Measurements from ENCODE around the gene BCL2L13. TPM values are rescaled to one million over a fixed set of nuclear protein-coding genes. Genes with fewer than 3 reads are reported as not detected.

The BCL2L13 gene
- total RNA-seq, 1 donor from 2014 or later: 69.0 TPM

- peak overlapping the region; percentile 99 for H3K4me2 ChIP-seq (ENCODE audit: low read length)
- no peak overlapping the region for H2AFZ ChIP-seq (ENCODE audit: low read depth, low read length)
- peak overlapping the region; percentile 78 for H3K4me3 ChIP-seq (ENCODE audit: insufficient read depth, low read depth, low read length)
- Mint-ChIP-seq H3K9me3 (ENCODE audit: unreplicated experiment) (no peaks in the 10 kb centered on the region), H3K36me3 (ENCODE audit: low read depth, unreplicated experiment) (peaks cover 3% of the 10 kb centered on the region), H3K4me3 (ENCODE audit: unreplicated experiment) (peak overlapping the region; percentile 83), H3K27me3 (ENCODE audit: low read depth, unreplicated experiment) (peaks cover 9% of the 10 kb centered on the region), H3K27ac (ENCODE audit: unreplicated experiment) (no peak overlapping the region), H3K4me1 (ENCODE audit: low read depth, unreplicated experiment) (peaks cover 10% of the 10 kb centered on the region)
- no peaks in the 10 kb centered on the region for H3K27me3 ChIP-seq (ENCODE audit: insufficient read depth, low read length)
- H3K9ac ChIP-seq (ENCODE audit: low read length): peak overlapping the region; percentile 80
- peaks cover 51% of the 10 kb centered on the region for H4K20me1 ChIP-seq (ENCODE audit: insufficient read depth, low read length)
- DNase-seq (ENCODE audit: low read depth) (no peak), FAIRE-seq (no peak)
- peaks cover 48% of the 10 kb centered on the region for H3K79me2 ChIP-seq (ENCODE audit: insufficient read depth, low read length)
- H3K9me3 ChIP-seq (ENCODE audit: insufficient read depth, low read depth, low read length): no peaks in the 10 kb centered on the region
- TF ChIP-seq CTCF (IDR thresholded peaks at IDR 0.05; ENCODE audit: insufficient read depth, low read depth, low read length) (no peak), EZH2 (IDR thresholded peaks at IDR 0.05; ENCODE audit: insufficient read depth, low read length) (no peak)
- H3K27ac ChIP-seq (ENCODE audit: low read depth, low read length): no peak overlapping the region
- H3K36me3 ChIP-seq (ENCODE audit: insufficient read depth, low read length): no peaks in the 10 kb centered on the region
- H3K4me1 ChIP-seq (ENCODE audit: insufficient read depth, low read length): peaks cover 22% of the 10 kb centered on the region
Measured at GRCh38 chr22:17772249-17772957, 133.8 kb downstream of the BCL2L13 start.

GRCh38 chr22:17772958-17773605 lies 134.5 kb downstream of the BCL2L13 start:
- no peaks in the 10 kb centered on the region for H3K27me3 ChIP-seq (ENCODE audit: insufficient read depth, low read length)
- peak overlapping the region; percentile 80 for H3K9ac ChIP-seq (ENCODE audit: low read length)
- H3K36me3 ChIP-seq (ENCODE audit: insufficient read depth, low read length): no peaks in the 10 kb centered on the region
- Mint-ChIP-seq H3K27ac (ENCODE audit: unreplicated experiment) (no peak overlapping the region), H3K36me3 (ENCODE audit: low read depth, unreplicated experiment) (peaks cover 3% of the 10 kb centered on the region), H3K9me3 (ENCODE audit: unreplicated experiment) (no peaks in the 10 kb centered on the region), H3K4me3 (ENCODE audit: unreplicated experiment) (peak overlapping the region; percentile 83), H3K4me1 (ENCODE audit: low read depth, unreplicated experiment) (peaks cover 10% of the 10 kb centered on the region), H3K27me3 (ENCODE audit: low read depth, unreplicated experiment) (peaks cover 16% of the 10 kb centered on the region)
- peaks cover 22% of the 10 kb centered on the region for H3K4me1 ChIP-seq (ENCODE audit: insufficient read depth, low read length)
- no peak for TF ChIP-seq CTCF (IDR thresholded peaks at IDR 0.05; ENCODE audit: insufficient read depth, low read depth, low read length)
- no peak for TF ChIP-seq EZH2 (IDR thresholded peaks at IDR 0.05; ENCODE audit: insufficient read depth, low read length)
- peaks cover 44% of the 10 kb centered on the region for H4K20me1 ChIP-seq (ENCODE audit: insufficient read depth, low read length)
- no peak overlapping the region for H3K27ac ChIP-seq (ENCODE audit: low read depth, low read length)
- H3K4me2 ChIP-seq (ENCODE audit: low read length): peak overlapping the region; percentile 99
- no peaks in the 10 kb centered on the region for H3K9me3 ChIP-seq (ENCODE audit: insufficient read depth, low read depth, low read length)
- peak overlapping the region; percentile 68 for H2AFZ ChIP-seq (ENCODE audit: low read depth, low read length)
- peak overlapping the region; percentile 78 for H3K4me3 ChIP-seq (ENCODE audit: insufficient read depth, low read depth, low read length)
- H3K79me2 ChIP-seq (ENCODE audit: insufficient read depth, low read length): peaks cover 42% of the 10 kb centered on the region
- FAIRE-seq: no peak
- DNase-seq (ENCODE audit: low read depth): peak; percentile 51
